Trophoblast cell (in vitro differentiated cells and primary cell): Measurements from ENCODE around the gene ANKRD52.

Experiments
- DNase-seq, 2 donors: peaks; one replicate each; pipeline ENCODE4 v3.0.0-alpha.2; 2016
- H2AFZ ChIP-seq: 2 replicates; pipeline ENCODE4 v1.6.1; 2013; ENCODE audit warnings: low read length, moderate library complexity, mild to moderate bottlenecking; ENCODE audit not compliant: insufficient read depth, poor library complexity
- H2AK5ac ChIP-seq: 2 replicates; pipeline ENCODE4 v1.6.1; 2013; ENCODE audit warnings: mild to moderate bottlenecking, low read length
- H2BK120ac ChIP-seq: 2 replicates; pipeline ENCODE4 v1.6.1; 2013; ENCODE audit warnings: low read length, mild to moderate bottlenecking, moderate library complexity; ENCODE audit not compliant: insufficient read depth, poor library complexity
- H2BK12ac ChIP-seq: 2 replicates; pipeline ENCODE4 v1.6.1; 2013; ENCODE audit warnings: mild to moderate bottlenecking, low read length, moderate library complexity
- H2BK5ac ChIP-seq: 2 replicates; pipeline ENCODE4 v1.6.1; 2013; ENCODE audit warnings: low read length, low read depth, moderate library complexity, mild to moderate bottlenecking; ENCODE audit not compliant: poor library complexity
- H3K14ac ChIP-seq: 2 replicates; pipeline ENCODE4 v1.6.1; 2013; ENCODE audit warnings: mild to moderate bottlenecking, low read length
- H3K18ac ChIP-seq: 2 replicates; pipeline ENCODE4 v1.6.1; 2013; ENCODE audit warnings: mild to moderate bottlenecking, low read length
- H3K23ac ChIP-seq: 2 replicates; pipeline ENCODE4 v1.6.1; 2013; ENCODE audit warnings: low read length
- H3K27ac ChIP-seq: 2 replicates; pipeline ENCODE4 v1.5.1; 2013; ENCODE audit warnings: low read depth, mild to moderate bottlenecking, inconsistent platforms, low read length, moderate library complexity
- H3K27me3 ChIP-seq: 2 replicates; pipeline ENCODE4 v1.6.1; 2013; ENCODE audit warnings: inconsistent platforms, mild to moderate bottlenecking, low read length, moderate library complexity; ENCODE audit not compliant: insufficient read depth
- H3K36me3 ChIP-seq, 2 experiments: 1 replicate in 1 of 2; 2 replicates in 1 of 2; pipeline ENCODE4 v1.6.1; 2013; ENCODE audit warnings: low read length in 2 of 2, mild to moderate bottlenecking in 2 of 2, moderate library complexity in 1 of 2; ENCODE audit not compliant: insufficient read depth in 2 of 2, control insufficient read depth in 1 of 2
- H3K4ac ChIP-seq: 2 replicates; pipeline ENCODE4 v1.6.1; 2013; ENCODE audit warnings: low read depth, mild to moderate bottlenecking, low read length, moderate library complexity
- H3K4me1 ChIP-seq, 2 experiments: 1 replicate in 1 of 2; 2 replicates in 1 of 2; pipeline ENCODE4 v1.6.1; 2013; ENCODE audit warnings: low read length in 2 of 2, mild to moderate bottlenecking in 2 of 2, moderate library complexity in 1 of 2; ENCODE audit not compliant: insufficient read depth in 2 of 2, control insufficient read depth in 1 of 2
- H3K4me2 ChIP-seq: 2 replicates; pipeline ENCODE4 v1.6.1; 2013; ENCODE audit warnings: inconsistent platforms, mild to moderate bottlenecking, low read length, moderate library complexity
- H3K4me3 ChIP-seq: 2 replicates; pipeline ENCODE4 v1.5.1; 2013; ENCODE audit warnings: mild to moderate bottlenecking, low read depth, low read length, inconsistent platforms
- H3K79me1 ChIP-seq: one replicate; pipeline ENCODE4 v1.6.1; 2013; ENCODE audit warnings: low read length
- H3K79me2 ChIP-seq: 2 replicates; pipeline ENCODE4 v1.6.1; 2013; ENCODE audit warnings: low read length, mild to moderate bottlenecking; ENCODE audit not compliant: control insufficient read depth, insufficient read depth, poor library complexity
- H3K9ac ChIP-seq: 2 replicates; pipeline ENCODE4 v1.6.1; 2013; ENCODE audit warnings: mild to moderate bottlenecking, low read length
- H3K9me3 ChIP-seq: 2 replicates; pipeline ENCODE4 v1.6.1; 2013; ENCODE audit warnings: low read depth, mild to moderate bottlenecking, control low read depth, inconsistent platforms, low read length; ENCODE audit not compliant: insufficient read depth
- H4K12ac ChIP-seq: 2 replicates; pipeline ENCODE4 v1.6.1; 2013; ENCODE audit warnings: low read depth, mild to moderate bottlenecking, low read length, moderate library complexity
- H4K8ac ChIP-seq: 2 replicates; pipeline ENCODE4 v1.6.1; 2013; ENCODE audit warnings: low read depth, mild to moderate bottlenecking, low read length, moderate library complexity
- H4K91ac ChIP-seq: one replicate; pipeline ENCODE4 v1.6.1; 2013; ENCODE audit warnings: low read depth, mild to moderate bottlenecking, low read length, moderate library complexity
- WGBS: extraction: QIAGEN DNeasy Blood & Tissue Kit; methylation state at CpG from one replicate; pipeline ENCODE4 v1.1.7; 2013; ENCODE audit warnings: missing lambda C conversion rate; ENCODE audit not compliant: insufficient read length, insufficient coverage; ENCODE audit errors: extremely low coverage; 5-methylcytosine and 5-hydroxymethylcytosine counted together

Gene ANKRD52

GRCh38 chr12:56297400-56297799, 39.2 kb upstream of the ANKRD52 start:
- Histone ChIP-seq H4K8ac (no peak overlapping the region), H3K36me3 (peaks cover 5 to 13% of the 10 kb centered on the region in 2 experiments), H3K18ac (no peak overlapping the region), H2BK5ac (no peak overlapping the region), H3K79me1 (peaks cover 8% of the 10 kb centered on the region), H3K79me2 (peaks cover 9% of the 10 kb centered on the region), H3K27me3 (no peaks in the 10 kb centered on the region), H3K27ac (no peak overlapping the region), H3K4me1 (peaks cover 4% of the 10 kb centered on the region in 2 experiments), H4K12ac (no peak overlapping the region), H3K4ac (no peak overlapping the region), H2AK5ac (no peak overlapping the region), H4K91ac (no peak overlapping the region), H3K9ac (no peak overlapping the region), H3K9me3 (no peaks in the 10 kb centered on the region), H3K4me2 (no peak overlapping the region), H3K23ac (no peak overlapping the region), H3K4me3 (no peak overlapping the region), H3K14ac (no peak overlapping the region), H2BK120ac (no peak overlapping the region), H2AFZ (no peak overlapping the region), H2BK12ac (no peak overlapping the region)
- peak; percentile 84 to 92 for DNase-seq
- no CpG with 5 or more reads among the region's 8 CpGs for WGBS

- H3K18ac ChIP-seq: no peak overlapping the region
- DNase-seq: no peak
- no CpG with 5 or more reads among the region's 5 CpGs for WGBS
- no peak overlapping the region for H2BK5ac ChIP-seq
- no peaks in the 10 kb centered on the region for H3K9me3 ChIP-seq
- no peak overlapping the region for H3K9ac ChIP-seq
- no peaks in the 10 kb centered on the region for H3K27me3 ChIP-seq
- no peak overlapping the region for H4K12ac ChIP-seq
- H2AK5ac ChIP-seq: no peak overlapping the region
- H4K91ac ChIP-seq: no peak overlapping the region
- H3K23ac ChIP-seq: no peak overlapping the region
- H3K4ac ChIP-seq: peak overlapping the region; percentile 33
- H3K4me3 ChIP-seq: no peak overlapping the region
- H2BK120ac ChIP-seq: no peak overlapping the region
- H3K4me1 ChIP-seq: peaks cover 4% of the 10 kb centered on the region in 2 experiments
- no peak overlapping the region for H3K27ac ChIP-seq
- peaks cover 5 to 15% of the 10 kb centered on the region in 2 experiments for H3K36me3 ChIP-seq
- H2AFZ ChIP-seq: no peak overlapping the region
- H2BK12ac ChIP-seq: no peak overlapping the region
- no peak overlapping the region for H4K8ac ChIP-seq
- H3K4me2 ChIP-seq: no peak overlapping the region
- peaks cover 9% of the 10 kb centered on the region for H3K79me2 ChIP-seq
- no peak overlapping the region for H3K14ac ChIP-seq
- H3K79me1 ChIP-seq: peaks cover 8% of the 10 kb centered on the region
These were observed 38.1 kb upstream of the ANKRD52 start for GRCh38 chr12:56296295-56296694.

- Histone ChIP-seq H3K36me3 (peaks cover 7 to 19% of the 10 kb centered on the region in 2 experiments), H3K4me1 (peaks cover 1 to 4% of the 10 kb centered on the region in 2 experiments), H2BK12ac (no peak overlapping the region), H3K79me1 (no peaks in the 10 kb centered on the region), H4K12ac (no peak overlapping the region), H3K79me2 (peaks cover 2% of the 10 kb centered on the region), H2AK5ac (no peak overlapping the region), H2AFZ (no peak overlapping the region), H4K91ac (no peak overlapping the region), H3K23ac (no peak overlapping the region), H4K8ac (no peak overlapping the region), H3K18ac (no peak overlapping the region), H3K14ac (no peak overlapping the region), H2BK5ac (no peak overlapping the region), H2BK120ac (no peak overlapping the region), H3K4me3 (no peak overlapping the region), H3K9me3 (no peaks in the 10 kb centered on the region), H3K27me3 (no peaks in the 10 kb centered on the region), H3K4me2 (no peak overlapping the region), H3K27ac (no peak overlapping the region), H3K4ac (no peak overlapping the region), H3K9ac (no peak overlapping the region)
- WGBS: no CpG with 5 or more reads among the region's 5 CpGs
- DNase-seq: no peak
These were observed 35.6 kb upstream of the ANKRD52 start for GRCh38 chr12:56293795-56294194.

- WGBS: no CpG with 5 or more reads among the region's 3 CpGs
- no peak overlapping the region for H2BK5ac ChIP-seq
These were observed 30.7 kb upstream of the ANKRD52 start for GRCh38 chr12:56288705-56289387.

More at GRCh38 chr12:56288705-56289387, 30.7 kb upstream of the ANKRD52 start:
- no peaks in the 10 kb centered on the region for H3K9me3 ChIP-seq
- H3K4me3 ChIP-seq: no peak overlapping the region
- H2AK5ac ChIP-seq: no peak overlapping the region
- H3K9ac ChIP-seq: no peak overlapping the region
- H4K8ac ChIP-seq: no peak overlapping the region
- H2BK120ac ChIP-seq: no peak overlapping the region
- no peak overlapping the region for H3K4ac ChIP-seq
- H3K18ac ChIP-seq: no peak overlapping the region
- H3K36me3 ChIP-seq: peaks cover 10 to 34% of the 10 kb centered on the region in 2 experiments
- H3K4me2 ChIP-seq: no peak overlapping the region
- H3K79me1 ChIP-seq: no peaks in the 10 kb centered on the region
- no peak overlapping the region for H4K91ac ChIP-seq
- DNase-seq: no peak
- H3K23ac ChIP-seq: no peak overlapping the region
- no peaks in the 10 kb centered on the region for H3K27me3 ChIP-seq
- H3K14ac ChIP-seq: no peak overlapping the region
- no peaks in the 10 kb centered on the region for H3K4me1 ChIP-seq
- no peak overlapping the region for H2BK12ac ChIP-seq
- no peak overlapping the region for H3K27ac ChIP-seq
- H4K12ac ChIP-seq: no peak overlapping the region
- no peak overlapping the region for H2AFZ ChIP-seq
- no peaks in the 10 kb centered on the region for H3K79me2 ChIP-seq
